Suprapubic skin (tissue), 4 donors: ENCODE results near the gene AIFM1. TPM values are rescaled to one million over a fixed set of nuclear protein-coding genes. Genes with fewer than 3 reads are reported as not detected.
A peak's percentile ranks its signal among the peaks of the same experiment; 100 is the strongest.

ENCODE experiments used
- DNase-seq, 2 donors: peaks; one replicate each; pipeline ENCODE4 v3.0.0-alpha.2; 2019; ENCODE audit warnings: low spot score in 2 of 2
- H3K27ac ChIP-seq: fragments of 200-600 bp; sonication (generic); one replicate; pipeline ENCODE4 v1.5.1; 2019
- H3K27me3 ChIP-seq: fragments of 200-600 bp; sonication (generic); one replicate; pipeline ENCODE4 v1.5.1; 2019
- H3K36me3 ChIP-seq: fragments of 200-600 bp; sonication (generic); one replicate; pipeline ENCODE4 v1.5.1; 2019
- H3K4me1 ChIP-seq: fragments of 200-600 bp; sonication (generic); one replicate; pipeline ENCODE4 v1.5.1; 2019
- H3K4me3 ChIP-seq: fragments of 200-600 bp; sonication (generic); one replicate; pipeline ENCODE4 v1.5.1; 2019; ENCODE audit warnings: mild to moderate bottlenecking
- H3K9me3 ChIP-seq: fragments of 200-600 bp; sonication (generic); one replicate; pipeline ENCODE4 v1.5.1; 2019
- EP300 ChIP-seq: sonication (generic); formaldehyde crosslinking; IDR thresholded peaks from one replicate; pipeline ENCODE4 v1.6.1; 2017; ENCODE audit warnings: antibody characterized with exemption
- POLR2A ChIP-seq, 2 donors: fragments of 450-650 bp; IDR thresholded peaks; one replicate each; pipeline ENCODE4 v1.6.1; 2017; ENCODE audit warnings: antibody characterized with exemption in 2 of 2, mild to moderate bottlenecking in 2 of 2, moderate library complexity in 2 of 2
- POLR2AphosphoS5 ChIP-seq, 3 donors: sonication (generic); formaldehyde crosslinking; IDR thresholded peaks; one replicate each; pipeline ENCODE4 v1.6.1; 2017; ENCODE audit warnings: antibody characterized with exemption in 3 of 3
- WGBS: methylation state at CpG from one replicate; pipeline ENCODE4 v1.1.5; 2018; 5-methylcytosine and 5-hydroxymethylcytosine counted together
- total RNA-seq, 4 donors: library from RNA; depleted of rRNA; stranded (reverse); fragments of >200 nt; gene quantifications; one replicate each; pipeline ENCODE4 v1.1.0, GENCODE V29; 2016
- TF ChIP-seq, protein P1 (sequence below), 2 donors: fragments of 200-600 bp in 1 of 2; fragments of 450-650 bp in 1 of 2; sonication (generic) in 1 of 2; IDR thresholded peaks; one replicate each; pipeline ENCODE4 v1.5.1; 2016 to 2019; ENCODE audit warnings: antibody characterized with exemption in 2 of 2, mild to moderate bottlenecking in 1 of 2, moderate library complexity in 1 of 2

The AIFM1 gene
- total RNA-seq, 4 donors from 2014 or later: 7.6 to 11.9 (median 9.3) TPM

DNA sequence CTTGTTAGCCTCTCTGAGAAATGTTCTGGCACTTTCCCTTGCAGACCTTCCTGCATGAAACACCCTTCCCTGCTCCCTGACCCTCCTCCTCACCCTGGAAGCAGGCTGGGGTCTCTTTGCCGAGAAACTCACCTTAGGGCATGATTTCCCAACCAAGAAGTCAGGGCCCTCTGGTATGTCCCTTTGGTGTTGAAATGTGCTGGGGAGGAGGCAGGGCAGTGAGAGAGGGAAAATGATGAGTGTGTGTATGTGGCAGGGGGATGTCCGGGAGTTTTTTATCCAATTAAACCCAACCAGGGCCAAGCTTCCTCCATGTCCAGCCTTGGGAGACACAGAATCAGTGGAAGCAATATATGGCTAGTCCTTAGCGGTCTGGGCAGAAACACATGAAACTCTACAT lies 60.4 kb downstream of the AIFM1 start:
- Histone ChIP-seq H3K36me3 (no peaks in the 10 kb centered on the region), H3K4me3 (no peak overlapping the region), H3K9me3 (no peaks in the 10 kb centered on the region), H3K27ac (peak overlapping the region; percentile 29), H3K27me3 (no peaks in the 10 kb centered on the region), H3K4me1 (peaks cover 41% of the 10 kb centered on the region)
- DNase-seq: no peak
- no peak for TF ChIP-seq POLR2A (IDR thresholded peaks at IDR 0.05)
- TF ChIP-seq POLR2AphosphoS5 (IDR thresholded peaks at IDR 0.05): no peak
- TF ChIP-seq, protein P1, sequence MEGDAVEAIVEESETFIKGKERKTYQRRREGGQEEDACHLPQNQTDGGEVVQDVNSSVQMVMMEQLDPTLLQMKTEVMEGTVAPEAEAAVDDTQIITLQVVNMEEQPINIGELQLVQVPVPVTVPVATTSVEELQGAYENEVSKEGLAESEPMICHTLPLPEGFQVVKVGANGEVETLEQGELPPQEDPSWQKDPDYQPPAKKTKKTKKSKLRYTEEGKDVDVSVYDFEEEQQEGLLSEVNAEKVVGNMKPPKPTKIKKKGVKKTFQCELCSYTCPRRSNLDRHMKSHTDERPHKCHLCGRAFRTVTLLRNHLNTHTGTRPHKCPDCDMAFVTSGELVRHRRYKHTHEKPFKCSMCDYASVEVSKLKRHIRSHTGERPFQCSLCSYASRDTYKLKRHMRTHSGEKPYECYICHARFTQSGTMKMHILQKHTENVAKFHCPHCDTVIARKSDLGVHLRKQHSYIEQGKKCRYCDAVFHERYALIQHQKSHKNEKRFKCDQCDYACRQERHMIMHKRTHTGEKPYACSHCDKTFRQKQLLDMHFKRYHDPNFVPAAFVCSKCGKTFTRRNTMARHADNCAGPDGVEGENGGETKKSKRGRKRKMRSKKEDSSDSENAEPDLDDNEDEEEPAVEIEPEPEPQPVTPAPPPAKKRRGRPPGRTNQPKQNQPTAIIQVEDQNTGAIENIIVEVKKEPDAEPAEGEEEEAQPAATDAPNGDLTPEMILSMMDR (IDR thresholded peaks at IDR 0.05): no peak
- no peak for TF ChIP-seq EP300
- 51% methylated on average over 2 of the region's 3 CpGs for WGBS

DNA sequence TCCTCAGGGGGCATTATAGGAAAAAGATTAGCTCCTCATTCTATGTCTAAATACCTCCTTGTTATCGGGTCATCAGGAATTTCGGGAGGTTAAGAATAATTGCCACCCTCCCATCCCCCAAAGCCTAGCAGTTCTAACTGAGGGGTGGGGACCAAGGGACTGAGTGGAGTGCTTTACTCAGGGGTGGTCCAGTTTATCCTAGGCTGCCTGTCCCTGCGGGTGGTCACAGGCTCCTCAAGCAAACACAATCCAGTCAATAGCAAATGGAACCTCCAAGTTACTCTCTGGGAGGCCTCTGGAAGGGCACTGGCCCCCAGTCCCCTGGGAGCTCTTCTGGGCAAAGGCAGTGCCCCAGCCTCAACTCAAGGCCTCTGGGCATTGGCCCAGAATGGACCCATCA lies 62.0 kb downstream of the AIFM1 start:
- no peak overlapping the region for H3K27ac ChIP-seq
- no peak overlapping the region for H3K4me3 ChIP-seq

DNA sequence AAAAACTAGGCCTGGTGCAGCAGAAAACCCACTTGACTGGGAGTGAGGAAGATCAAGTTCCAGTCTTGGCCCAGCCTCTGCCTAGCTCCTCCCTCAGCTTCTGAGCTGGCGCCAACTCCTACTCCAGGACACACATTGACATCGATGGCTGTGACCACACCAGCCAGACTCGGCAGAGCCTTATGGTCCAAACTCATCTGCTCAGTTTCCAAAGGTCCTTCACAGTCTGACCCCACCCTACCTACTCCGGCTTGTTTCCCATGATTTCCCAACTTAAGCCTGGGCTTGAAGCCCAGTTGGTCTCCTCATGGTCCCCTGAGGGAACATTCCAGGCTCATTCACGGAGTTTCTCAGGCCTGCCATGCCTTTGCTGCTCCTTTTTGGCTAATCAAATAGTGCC lies 65.5 kb downstream of the AIFM1 start:
- TF ChIP-seq, protein P1 (IDR thresholded peaks at IDR 0.05): no peak
- peak in 1 of 3 donors; percentile 39 for TF ChIP-seq POLR2AphosphoS5 (IDR thresholded peaks at IDR 0.05)
- Histone ChIP-seq H3K27ac (no peak overlapping the region), H3K27me3 (no peaks in the 10 kb centered on the region), H3K9me3 (no peaks in the 10 kb centered on the region), H3K4me1 (peaks cover 45% of the 10 kb centered on the region), H3K36me3 (no peaks in the 10 kb centered on the region), H3K4me3 (no peak overlapping the region)
- WGBS: 51% methylated on average over 5 of the region's 5 CpGs
- DNase-seq: peak in 1 of 2 donors; percentile 83

More for the DNA sequence above, 62.0 kb downstream of the AIFM1 start:
- TF ChIP-seq POLR2A (IDR thresholded peaks at IDR 0.05): no peak
- TF ChIP-seq, protein P1 (IDR thresholded peaks at IDR 0.05): no peak
- WGBS: 78% methylated on average over 3 of the region's 3 CpGs
- Histone ChIP-seq H3K4me1 (peaks cover 54% of the 10 kb centered on the region), H3K36me3 (no peaks in the 10 kb centered on the region), H3K9me3 (no peaks in the 10 kb centered on the region), H3K27me3 (no peaks in the 10 kb centered on the region)
- DNase-seq: no peak

DNA sequence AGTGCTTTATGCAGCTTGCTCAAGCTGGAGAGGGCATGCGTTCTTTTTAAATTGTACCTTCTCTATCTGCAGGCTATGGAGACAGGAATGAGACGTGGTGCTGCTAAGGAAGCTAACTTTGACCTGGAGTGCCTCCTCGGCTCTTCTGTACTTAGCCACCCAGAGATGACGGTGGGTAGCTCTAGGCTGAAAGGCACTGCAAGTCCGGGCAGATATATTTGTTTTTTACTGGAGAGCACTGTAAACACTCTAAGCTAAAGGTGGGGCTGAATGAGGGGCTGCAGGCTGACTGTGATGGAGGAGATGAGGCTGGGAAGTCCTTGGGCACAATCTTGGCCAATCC lies 67.5 kb downstream of the AIFM1 start:
- TF ChIP-seq EP300 (no peak), POLR2A (IDR thresholded peaks at IDR 0.05) (no peak)
- TF ChIP-seq, protein P1 (IDR thresholded peaks at IDR 0.05): no peak
- H3K4me3 ChIP-seq: no peak overlapping the region

DNA sequence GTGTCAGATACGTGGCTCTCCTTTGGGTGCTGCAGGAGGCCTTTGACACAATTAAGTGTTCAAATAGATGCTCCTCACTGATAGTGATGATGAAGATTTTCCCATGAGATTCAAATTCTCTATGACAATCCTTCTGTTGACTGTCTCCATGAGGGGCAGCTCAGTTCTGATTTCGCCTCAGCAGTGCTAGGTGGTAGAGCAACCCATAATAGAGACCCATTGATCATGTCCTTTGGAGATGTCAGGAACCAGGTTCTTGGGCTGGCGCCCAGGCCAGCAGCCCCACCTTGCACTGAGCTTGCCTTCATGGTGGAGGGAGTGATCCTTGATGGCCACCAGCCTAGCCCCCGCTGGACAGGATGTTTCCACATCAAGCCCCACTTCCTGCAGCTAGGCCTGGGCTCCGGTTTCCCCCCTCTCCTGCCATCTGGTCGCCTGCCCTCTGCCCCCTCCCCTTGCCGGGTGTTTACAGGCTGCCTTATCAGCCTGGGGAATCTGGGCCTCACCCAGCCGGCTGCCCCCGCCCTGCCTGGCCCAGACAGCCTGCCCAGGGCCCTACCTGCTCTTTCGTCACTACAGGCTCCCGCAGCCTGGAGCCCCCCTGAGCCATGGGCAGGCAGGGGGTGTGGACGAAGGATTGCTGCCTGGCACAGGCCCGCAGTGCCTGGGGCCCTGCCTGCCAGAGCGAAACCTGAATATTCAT lies 68.0 kb downstream of the AIFM1 start:
- H3K27ac ChIP-seq: peak overlapping the region; percentile 62
- no peaks in the 10 kb centered on the region for H3K27me3 ChIP-seq
- WGBS: 75% methylated on average over 2 of the region's 14 CpGs
- TF ChIP-seq, protein P1 (IDR thresholded peaks at IDR 0.05): no peak
- TF ChIP-seq POLR2A (IDR thresholded peaks at IDR 0.05): no peak
- no peak overlapping the region for H3K4me3 ChIP-seq
- H3K36me3 ChIP-seq: no peaks in the 10 kb centered on the region
- H3K9me3 ChIP-seq: no peaks in the 10 kb centered on the region
- peak in 1 of 2 donors; percentile 77 for DNase-seq
- H3K4me1 ChIP-seq: peaks cover 45% of the 10 kb centered on the region

More for the DNA sequence above, 67.5 kb downstream of the AIFM1 start:
- Histone ChIP-seq H3K27ac (peak overlapping the region; percentile 50), H3K4me1 (peaks cover 45% of the 10 kb centered on the region), H3K27me3 (no peaks in the 10 kb centered on the region), H3K9me3 (no peaks in the 10 kb centered on the region), H3K36me3 (no peaks in the 10 kb centered on the region)
- DNase-seq: no peak
- WGBS: 70% methylated on average over 3 of the region's 5 CpGs
